LNCaP clone FGC (cell line): ENCODE data around the gene GLYATL1B.
"Not testable (repeated sequence)": the region's sequence is repeated elsewhere in the genome, so short reads cannot be mapped to it uniquely, and the experiment has no call there.

Source experiments
- DNase-seq: peaks from one replicate; pipeline ENCODE4 v3.0.0-alpha.2; 2011; ENCODE audit warnings: low read depth
- H3K4me3 ChIP-seq: 2 replicates; pipeline ENCODE4 v1.5.1; 2011; ENCODE audit warnings: mild to moderate bottlenecking, low read depth, low read length, control low read depth
- CTCF ChIP-seq: IDR thresholded peaks from 2 replicates; pipeline ENCODE4 v1.5.1; 2012; ENCODE audit warnings: mild to moderate bottlenecking; ENCODE audit not compliant: control insufficient read depth, insufficient read depth; ENCODE audit errors: extremely low read depth

GLYATL1B gene

GRCh38 chr11:59097113-59097708, 11.1 kb downstream of the GLYATL1B start:
- DNase-seq, result no peak
- no peak overlapping the region; the same call in 1 of the 2 replicates for H3K4me3 ChIP-seq
- peak; percentile 64 for TF ChIP-seq CTCF

DNA sequence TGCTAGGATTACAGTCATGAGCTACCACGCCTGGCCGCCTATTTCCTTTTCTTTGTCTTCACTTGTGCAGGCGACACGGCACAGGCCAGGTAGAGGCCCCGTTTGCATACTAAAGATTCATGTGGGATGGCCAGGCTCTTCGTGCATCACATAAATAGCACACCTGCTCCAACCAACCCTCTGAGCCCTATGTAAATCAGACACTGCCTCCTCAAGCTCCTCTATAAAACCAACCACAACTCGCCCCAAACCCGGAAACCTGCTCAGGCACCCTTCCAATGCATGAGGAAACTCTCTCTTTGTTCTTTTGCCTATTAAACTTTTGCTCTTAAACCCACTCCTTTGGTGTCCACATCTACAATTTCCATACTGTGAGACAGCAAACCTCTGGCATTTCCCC, 11.8 kb downstream of the GLYATL1B start:
- DNase-seq, result peak; percentile 89

DNA sequence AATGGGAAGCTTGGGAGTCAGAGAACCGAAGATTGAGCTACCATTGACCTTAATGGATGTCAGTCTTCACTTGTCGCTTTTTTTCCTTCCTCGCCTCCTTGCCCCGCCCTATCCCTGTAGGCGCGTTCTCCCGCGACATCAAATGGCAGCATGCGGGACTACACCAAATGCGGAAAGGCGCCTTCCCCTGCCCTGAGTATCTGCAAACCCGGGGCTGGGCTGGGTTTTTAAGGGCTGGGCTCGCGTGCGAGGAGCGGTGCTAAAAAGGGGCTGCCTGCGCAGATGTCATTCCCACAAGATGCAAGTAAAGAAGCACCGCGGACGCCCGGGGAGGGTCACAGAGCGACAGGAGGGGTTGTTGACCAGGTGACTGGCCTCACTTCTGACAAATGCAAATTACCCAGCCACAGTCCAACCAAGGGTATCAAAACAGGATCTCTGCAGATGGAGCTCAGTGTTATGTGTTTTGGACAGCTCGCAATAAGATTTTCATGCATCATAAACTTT, 16.2 kb downstream of the GLYATL1B start:
- peak; percentile 50 for TF ChIP-seq CTCF
- peak overlapping the region; percentile 45 for H3K4me3 ChIP-seq
- DNase-seq, result peak; percentile 22

More for the DNA sequence above, 11.8 kb downstream of the GLYATL1B start:
- H3K4me3 ChIP-seq, result 0 out of 2 replicates have a peak overlapping the region, but pooled peaks have one; percentile 4

GRCh38 chr11:59106363-59107336, 20.5 kb downstream of the GLYATL1B start, which contains the start of gene FAM111B:
FAM111B (plus strand) TSS chr11:59107237; CDS start chr11:59109626, 2,389 bp downstream.
- DNase-seq, result peak; percentile 94
- H3K4me3 ChIP-seq, result peak within 1 kb of the TSS; percentile 79
- peak; percentile 16; the same call in 1 of the 2 replicates for TF ChIP-seq CTCF

GRCh38 chr11:59107721-59108120, 21.6 kb downstream of the GLYATL1B start:
- H3K4me3 ChIP-seq, result peak overlapping the region; percentile 79
- DNase-seq, result not testable (repeated sequence)

DNA sequence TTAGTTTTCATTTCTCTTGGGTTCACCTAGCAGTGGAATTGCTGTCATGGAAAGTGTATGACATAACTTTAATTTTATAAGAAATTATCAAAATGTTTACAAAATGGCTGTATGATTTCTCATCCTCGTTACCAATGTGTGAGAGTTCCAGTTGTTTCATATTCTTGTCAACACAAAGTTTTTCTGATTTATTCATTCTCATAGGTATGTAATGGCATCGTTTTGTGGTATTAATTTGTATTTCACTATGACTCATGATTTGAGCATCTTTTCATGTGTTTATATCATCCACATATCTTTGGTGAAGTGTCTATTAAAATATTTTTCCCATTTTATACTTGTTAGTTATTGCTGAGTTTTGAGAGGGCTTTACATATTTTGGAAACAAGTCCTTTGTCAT, 26.4 kb downstream of the GLYATL1B start:
- no peak for DNase-seq
- TF ChIP-seq CTCF, result no peak
- H3K4me3 ChIP-seq, result no peak overlapping the region

DNA sequence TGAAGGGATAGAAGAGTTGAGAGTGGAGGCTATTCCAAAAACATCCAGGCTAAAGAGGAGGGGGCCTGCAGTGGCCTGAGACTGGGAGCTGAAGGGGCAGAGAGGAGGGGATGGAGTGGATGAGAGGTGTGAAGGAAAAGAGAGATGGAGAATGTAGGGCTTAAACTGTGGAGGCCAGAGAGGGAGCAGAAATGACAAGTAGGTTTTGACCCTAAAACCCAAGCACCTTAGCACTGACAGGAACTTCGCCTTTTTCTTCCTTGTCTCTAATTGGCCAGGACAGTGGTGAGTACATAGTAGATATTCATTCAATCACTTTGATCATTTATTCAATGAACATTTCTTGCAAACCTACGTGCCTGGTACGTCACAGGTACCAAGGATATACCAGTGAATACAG, 28.2 kb downstream of the GLYATL1B start:
- no peak for TF ChIP-seq CTCF
- H3K4me3 ChIP-seq, result no peak overlapping the region
- no peak for DNase-seq
